D721Med (cell line): ENCODE data around the gene COLEC12.

Experiments used
- DNase-seq: peaks from one replicate; pipeline ENCODE4 v3.0.0; 2011; ENCODE audit warnings: low spot score; ENCODE audit not compliant: insufficient read length
- FAIRE-seq: peaks from 2 replicates; lab custom pipeline; 2011; peaks lifted over from hg19 to GRCh38; lab: Jason Lieb, UNC
- CTCF ChIP-seq: IDR thresholded peaks from 2 replicates; pipeline ENCODE4 v1.5.1; 2012; ENCODE audit warnings: mild to moderate bottlenecking, control low read depth; ENCODE audit not compliant: insufficient read depth; ENCODE audit errors: missing control alignments

The COLEC12 gene

GRCh38 chr18:320155-320554 lies 180.3 kb downstream of the COLEC12 start:
- no peak for TF ChIP-seq CTCF
- FAIRE-seq, result no peak
- no peak for DNase-seq

GRCh38 chr18:319720-320119 lies 180.8 kb downstream of the COLEC12 start:
- FAIRE-seq, result no peak
- no peak for DNase-seq
- no peak for TF ChIP-seq CTCF

GRCh38 chr18:318791-319291 lies 181.7 kb downstream of the COLEC12 start:
- no peak for TF ChIP-seq CTCF
- FAIRE-seq (no peak), DNase-seq (no peak)

- TF ChIP-seq CTCF, result no peak
- no peak for FAIRE-seq
- DNase-seq, result no peak
Observed at GRCh38 chr18:317618-318017, 182.9 kb downstream of the COLEC12 start.

- TF ChIP-seq CTCF, result no peak
- no peak for DNase-seq
- FAIRE-seq, result no peak
Observed at GRCh38 chr18:316393-316792, 184.1 kb downstream of the COLEC12 start.

GRCh38 chr18:313931-314330 lies 186.6 kb downstream of the COLEC12 start:
- DNase-seq (no peak), FAIRE-seq (no peak)
- TF ChIP-seq CTCF, result no peak

GRCh38 chr18:312415-312814 lies 188.1 kb downstream of the COLEC12 start:
- FAIRE-seq (no peak), DNase-seq (no peak)
- TF ChIP-seq CTCF, result no peak
